Uterus (tissue), 4 donors: Measurements from ENCODE around the gene GABRR3. TPM values are rescaled to one million over a fixed set of nuclear protein-coding genes. Genes with fewer than 3 reads are reported as not detected.

ENCODE experiments used
- DNase-seq, 2 donors: peaks; one replicate each; pipeline ENCODE4 v3.0.0-alpha.2; 2019 to 2020
- H3K27ac ChIP-seq, 2 donors: fragments of 200-600 bp; sonication (generic); 1 replicate in 1 of 2; 2 replicates in 1 of 2; pipeline ENCODE4 v1.5.1; 2016 to 2018
- H3K27me3 ChIP-seq, 2 donors: fragments of 200-600 bp; sonication (generic); one replicate each; pipeline ENCODE4 v1.5.1; 2018 to 2019; ENCODE audit warnings: control low read depth in 1 of 2
- H3K36me3 ChIP-seq, 2 donors: fragments of 200-600 bp; sonication (generic); one replicate each; pipeline ENCODE4 v1.5.1; 2019; ENCODE audit warnings: control low read depth in 1 of 2
- H3K4me1 ChIP-seq, 2 donors: fragments of 200-600 bp; sonication (generic); one replicate each; pipeline ENCODE4 v1.5.1; 2018 to 2019; ENCODE audit warnings: control low read depth in 1 of 2
- H3K4me3 ChIP-seq, 2 donors: fragments of 200-600 bp; sonication (generic); 1 replicate in 1 of 2; 2 replicates in 1 of 2; pipeline ENCODE4 v1.5.1; 2018 to 2019; ENCODE audit warnings: mild to moderate bottlenecking in 1 of 2
- H3K9me3 ChIP-seq, 2 donors: fragments of 200-600 bp; sonication (generic); one replicate each; pipeline ENCODE4 v1.5.1; 2019; ENCODE audit warnings: control low read depth in 1 of 2
- POLR2A ChIP-seq, 2 donors: fragments of 450-650 bp; IDR thresholded peaks; one replicate each; pipeline ENCODE4 v1.6.1; 2016; ENCODE audit warnings: antibody characterized with exemption in 2 of 2, mild to moderate bottlenecking in 1 of 2, moderate library complexity in 1 of 2
- intact Hi-C: fragments of 100-400 bp; cut with DNase I; formaldehyde crosslinking; loops from one replicate; pipeline ENCODE4 v1.15.1; 2023; ENCODE audit warnings: low total_unique reads
- total RNA-seq, 4 donors: library from RNA; depleted of rRNA in 3 of 4; stranded (reverse); fragments of >200 nt in 3 of 4; gene quantifications; one replicate each; pipeline versions ENCODE4 v1.1.0 to v1.2.4, GENCODE V29; 2014 to 2023
- TF ChIP-seq, protein P1 (sequence below), 4 experiments: fragments of 200-600 bp in 2 of 4; fragments of 450-650 bp in 2 of 4; sonication (generic) in 2 of 4; IDR thresholded peaks; one replicate each; pipeline ENCODE4 v1.5.1; 2016 to 2019; ENCODE audit warnings: antibody characterized with exemption in 4 of 4, mild to moderate bottlenecking in 2 of 4, moderate library complexity in 1 of 4
- donor health status: DM: yes; HTN: yes; CAD: no.

Gene GABRR3
- total RNA-seq, 4 donors from 2014 or later: not detected

DNA sequence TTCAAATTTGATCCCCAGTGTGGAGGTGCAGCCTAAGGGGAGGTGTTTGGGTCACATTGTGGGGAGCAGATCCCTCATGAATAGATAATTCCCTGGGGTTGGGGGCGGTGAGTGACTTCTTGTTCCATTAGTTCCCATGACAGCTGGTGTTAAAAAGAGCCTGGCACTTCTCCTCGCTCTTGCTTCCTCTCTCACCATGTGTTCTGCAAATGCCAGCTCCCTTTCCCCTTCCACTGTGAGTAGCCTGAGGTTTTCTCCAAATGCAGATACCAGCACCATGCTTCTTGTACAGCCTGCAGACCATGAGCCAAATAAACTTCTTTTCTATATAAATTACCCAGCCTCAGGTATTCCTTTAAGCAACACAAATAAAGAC, 86.0 kb downstream of the GABRR3 start:
- no peaks in the 10 kb centered on the region for H3K4me1 ChIP-seq
- no peaks in the 10 kb centered on the region for H3K27me3 ChIP-seq
- no peak overlapping the region for H3K27ac ChIP-seq
- no peak for DNase-seq
- no peak overlapping the region for H3K4me3 ChIP-seq
- intact Hi-C loops: no loop called here
- TF ChIP-seq POLR2A (IDR thresholded peaks at IDR 0.05): no peak
- no peaks in the 10 kb centered on the region for H3K9me3 ChIP-seq
- H3K36me3 ChIP-seq: no peaks in the 10 kb centered on the region

- Histone ChIP-seq H3K4me3 (no peak overlapping the region), H3K4me1 (no peaks in the 10 kb centered on the region), H3K27me3 (no peaks in the 10 kb centered on the region), H3K36me3 (no peaks in the 10 kb centered on the region), H3K27ac (no peak overlapping the region), H3K9me3 (no peaks in the 10 kb centered on the region)
- DNase-seq: no peak
- TF ChIP-seq, protein P1, sequence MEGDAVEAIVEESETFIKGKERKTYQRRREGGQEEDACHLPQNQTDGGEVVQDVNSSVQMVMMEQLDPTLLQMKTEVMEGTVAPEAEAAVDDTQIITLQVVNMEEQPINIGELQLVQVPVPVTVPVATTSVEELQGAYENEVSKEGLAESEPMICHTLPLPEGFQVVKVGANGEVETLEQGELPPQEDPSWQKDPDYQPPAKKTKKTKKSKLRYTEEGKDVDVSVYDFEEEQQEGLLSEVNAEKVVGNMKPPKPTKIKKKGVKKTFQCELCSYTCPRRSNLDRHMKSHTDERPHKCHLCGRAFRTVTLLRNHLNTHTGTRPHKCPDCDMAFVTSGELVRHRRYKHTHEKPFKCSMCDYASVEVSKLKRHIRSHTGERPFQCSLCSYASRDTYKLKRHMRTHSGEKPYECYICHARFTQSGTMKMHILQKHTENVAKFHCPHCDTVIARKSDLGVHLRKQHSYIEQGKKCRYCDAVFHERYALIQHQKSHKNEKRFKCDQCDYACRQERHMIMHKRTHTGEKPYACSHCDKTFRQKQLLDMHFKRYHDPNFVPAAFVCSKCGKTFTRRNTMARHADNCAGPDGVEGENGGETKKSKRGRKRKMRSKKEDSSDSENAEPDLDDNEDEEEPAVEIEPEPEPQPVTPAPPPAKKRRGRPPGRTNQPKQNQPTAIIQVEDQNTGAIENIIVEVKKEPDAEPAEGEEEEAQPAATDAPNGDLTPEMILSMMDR (IDR thresholded peaks at IDR 0.05): no peak
- TF ChIP-seq POLR2A (IDR thresholded peaks at IDR 0.05): no peak
- intact Hi-C loops: no loop called here
Observed at GRCh38 chr3:97948351-97949109, 86.6 kb downstream of the GABRR3 start.

- Histone ChIP-seq H3K27me3 (no peaks in the 10 kb centered on the region), H3K36me3 (no peaks in the 10 kb centered on the region), H3K27ac (no peak overlapping the region), H3K9me3 (no peaks in the 10 kb centered on the region), H3K4me3 (no peak overlapping the region), H3K4me1 (no peaks in the 10 kb centered on the region)
- DNase-seq: no peak
- TF ChIP-seq, protein P1 (IDR thresholded peaks at IDR 0.05): no peak
- TF ChIP-seq POLR2A (IDR thresholded peaks at IDR 0.05): no peak
- intact Hi-C loops: no loop called here
Observed at GRCh38 chr3:97942801-97943546, 92.1 kb downstream of the GABRR3 start.

GRCh38 chr3:97940034-97940433, 95.1 kb downstream of the GABRR3 start:
- Histone ChIP-seq H3K27me3 (no peaks in the 10 kb centered on the region), H3K4me1 (no peaks in the 10 kb centered on the region), H3K4me3 (no peak overlapping the region), H3K36me3 (no peaks in the 10 kb centered on the region), H3K9me3 (no peaks in the 10 kb centered on the region), H3K27ac (no peak overlapping the region)
- TF ChIP-seq POLR2A (IDR thresholded peaks at IDR 0.05): no peak
- TF ChIP-seq, protein P1 (IDR thresholded peaks at IDR 0.05): no peak
- DNase-seq: no peak
- intact Hi-C loops: no loop called here

DNA sequence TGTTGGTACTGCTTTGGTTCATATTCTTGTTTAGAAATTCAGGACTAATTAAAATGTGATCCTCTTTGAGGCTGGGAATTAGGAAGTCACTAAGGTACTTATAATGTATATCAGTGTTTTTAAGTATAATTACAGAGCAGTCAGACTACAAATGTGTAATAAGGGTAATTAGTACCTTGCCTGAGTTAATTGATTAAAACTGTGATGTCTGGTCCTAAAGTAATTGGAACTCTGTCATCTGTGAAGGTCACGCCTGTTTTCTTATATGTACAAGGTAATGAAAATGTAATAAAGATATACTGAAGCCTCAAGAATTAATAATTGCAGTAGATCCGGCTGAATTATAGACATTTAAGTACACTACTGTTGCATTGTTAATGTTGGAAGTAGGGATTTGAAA, 95.7 kb downstream of the GABRR3 start:
- H3K27ac ChIP-seq: no peak overlapping the region
- no peak for DNase-seq
- H3K4me3 ChIP-seq: no peak overlapping the region
- intact Hi-C loops: no loop called here
- no peaks in the 10 kb centered on the region for H3K4me1 ChIP-seq
- no peaks in the 10 kb centered on the region for H3K27me3 ChIP-seq
- no peaks in the 10 kb centered on the region for H3K36me3 ChIP-seq
- TF ChIP-seq POLR2A (IDR thresholded peaks at IDR 0.05): no peak
- TF ChIP-seq, protein P1 (IDR thresholded peaks at IDR 0.05): no peak
- H3K9me3 ChIP-seq: no peaks in the 10 kb centered on the region
